Neural progenitor cell (in vitro differentiated cells): ENCODE data around the gene FBXO34.

Source experiments
- CTCF ChIP-seq: fragments of 200-600 bp; sonication (generic); IDR thresholded peaks from 2 replicates; pipeline ENCODE4 v1.5.1; 2017; ENCODE audit warnings: antibody characterized with exemption, mild to moderate bottlenecking
- EZH2 ChIP-seq: fragments of 200-600 bp; sonication (generic); IDR thresholded peaks from 2 replicates; pipeline ENCODE4 v1.6.1; 2017; ENCODE audit warnings: antibody characterized with exemption, mild to moderate bottlenecking, moderate library complexity
- EZH2phosphoT487 ChIP-seq: fragments of 200-600 bp; sonication (generic); IDR thresholded peaks from 2 replicates; pipeline ENCODE4 v1.6.1; 2017; ENCODE audit warnings: antibody characterized with exemption

DNA sequence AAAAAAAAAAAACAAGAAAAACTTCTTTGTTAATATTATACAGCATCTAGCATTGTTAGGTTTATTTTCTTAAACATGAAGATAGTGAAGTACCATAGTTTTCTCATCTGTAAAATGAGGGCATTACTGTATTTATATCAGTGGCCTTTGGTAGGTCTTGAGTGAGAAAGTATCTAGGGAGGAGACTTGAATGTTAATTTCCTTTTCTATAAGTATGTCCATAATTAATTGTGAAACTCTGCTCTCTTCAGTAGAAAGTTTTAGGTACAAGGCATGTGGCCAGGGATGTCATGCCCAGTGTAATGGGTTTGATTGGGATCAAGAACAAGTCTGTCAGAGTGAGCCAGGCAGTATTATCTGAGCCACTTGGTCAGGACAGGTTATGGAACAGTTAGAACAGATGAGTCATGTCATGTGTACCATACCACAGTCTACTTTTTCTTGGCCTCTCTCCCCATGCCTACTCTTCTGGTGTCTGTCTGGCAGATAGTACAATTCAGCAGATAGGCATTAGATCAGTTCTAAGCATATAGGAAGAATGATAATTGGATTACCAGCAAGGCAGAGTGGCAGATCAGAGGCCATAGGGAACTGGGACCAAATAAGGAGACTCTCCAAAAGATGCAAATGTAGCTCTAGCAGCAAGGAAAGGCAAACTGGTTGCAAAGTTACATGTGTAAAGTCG is 30.4 kb downstream of the FBXO34 start:
- TF ChIP-seq EZH2 (no peak), CTCF (no peak), EZH2phosphoT487 (no peak)
